NB4 (cell line): Measurements from ENCODE around the gene INCENP.

Source experiments
- POLR2A ChIP-seq: IDR thresholded peaks from 2 replicates; pipeline ENCODE4 v1.6.1; 2011; ENCODE audit warnings: mild to moderate bottlenecking; ENCODE audit not compliant: insufficient read length; ENCODE audit errors: extremely low read depth
- TF ChIP-seq, protein P1 (sequence below): IDR thresholded peaks from one replicate; pipeline ENCODE4 v1.5.1; 2012; ENCODE audit warnings: low read depth, low read length
- TF ChIP-seq, protein P2 (sequence below): IDR thresholded peaks from 2 replicates; pipeline ENCODE4 v1.6.1; 2011; ENCODE audit warnings: low read depth, low read length

DNA sequence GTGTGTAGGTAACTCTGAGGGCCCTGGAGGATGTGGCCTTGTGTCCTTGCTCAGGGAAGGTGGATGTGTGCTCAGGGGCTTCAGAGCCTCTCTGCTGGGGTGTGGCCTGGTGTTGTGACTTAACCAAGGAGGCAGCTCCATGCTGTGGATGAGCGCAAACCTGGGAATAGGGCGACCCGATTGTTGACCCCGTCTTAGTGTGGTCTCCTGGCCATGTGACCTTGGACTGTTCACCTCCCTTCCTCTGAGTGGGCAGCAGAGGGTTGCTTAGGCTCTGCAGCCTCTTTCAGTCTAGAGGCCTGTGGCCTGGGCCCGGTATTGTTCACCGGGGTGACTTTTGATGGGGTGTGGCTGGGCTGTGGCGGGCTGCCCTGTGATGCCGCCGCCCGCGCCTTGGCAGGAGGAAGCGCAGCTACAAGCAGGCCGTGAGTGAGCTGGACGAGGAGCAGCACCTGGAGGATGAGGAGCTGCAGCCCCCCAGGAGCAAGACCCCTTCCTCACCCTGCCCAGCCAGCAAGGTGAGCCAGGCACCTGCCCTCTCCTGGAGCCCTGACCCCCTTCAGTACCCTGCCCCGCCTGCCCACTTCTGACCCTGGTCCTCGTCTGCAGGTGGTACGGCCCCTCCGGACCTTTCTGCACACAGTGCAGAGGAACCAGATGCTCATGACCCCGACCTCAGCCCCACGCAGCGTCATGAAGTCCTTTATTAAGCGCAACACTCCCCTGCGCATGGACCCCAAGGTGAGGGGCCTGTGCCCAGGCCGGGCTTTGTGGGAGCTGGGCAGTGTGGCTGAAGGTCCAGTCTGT is 16.7 kb downstream of the INCENP start:
- TF ChIP-seq, protein P1, sequence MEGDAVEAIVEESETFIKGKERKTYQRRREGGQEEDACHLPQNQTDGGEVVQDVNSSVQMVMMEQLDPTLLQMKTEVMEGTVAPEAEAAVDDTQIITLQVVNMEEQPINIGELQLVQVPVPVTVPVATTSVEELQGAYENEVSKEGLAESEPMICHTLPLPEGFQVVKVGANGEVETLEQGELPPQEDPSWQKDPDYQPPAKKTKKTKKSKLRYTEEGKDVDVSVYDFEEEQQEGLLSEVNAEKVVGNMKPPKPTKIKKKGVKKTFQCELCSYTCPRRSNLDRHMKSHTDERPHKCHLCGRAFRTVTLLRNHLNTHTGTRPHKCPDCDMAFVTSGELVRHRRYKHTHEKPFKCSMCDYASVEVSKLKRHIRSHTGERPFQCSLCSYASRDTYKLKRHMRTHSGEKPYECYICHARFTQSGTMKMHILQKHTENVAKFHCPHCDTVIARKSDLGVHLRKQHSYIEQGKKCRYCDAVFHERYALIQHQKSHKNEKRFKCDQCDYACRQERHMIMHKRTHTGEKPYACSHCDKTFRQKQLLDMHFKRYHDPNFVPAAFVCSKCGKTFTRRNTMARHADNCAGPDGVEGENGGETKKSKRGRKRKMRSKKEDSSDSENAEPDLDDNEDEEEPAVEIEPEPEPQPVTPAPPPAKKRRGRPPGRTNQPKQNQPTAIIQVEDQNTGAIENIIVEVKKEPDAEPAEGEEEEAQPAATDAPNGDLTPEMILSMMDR: no peak
- TF ChIP-seq POLR2A: no peak
- TF ChIP-seq, protein P2, sequence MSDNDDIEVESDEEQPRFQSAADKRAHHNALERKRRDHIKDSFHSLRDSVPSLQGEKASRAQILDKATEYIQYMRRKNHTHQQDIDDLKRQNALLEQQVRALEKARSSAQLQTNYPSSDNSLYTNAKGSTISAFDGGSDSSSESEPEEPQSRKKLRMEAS: no peak
